ENCODE data around the gene ACACA.
A peak's percentile ranks its signal among the peaks of the same experiment; 100 is the strongest.
"Not testable (repeated sequence)": the region's sequence is repeated elsewhere in the genome, so short reads cannot be mapped to it uniquely, and the experiment has no call there.

Gene ACACA

GRCh38 chr17:37406635-37407461 lies at the start of gene ACACA, which contains the start of gene TADA2A:
ACACA (minus strand) TSS chr17:37406836; CDS start chr17:37406299, 537 bp downstream.
TADA2A (plus strand) TSS chr17:37406886; CDS start chr17:37411366, 4,480 bp downstream.
- peak within 1 kb of the TSS; percentile 85 for H3K4me3 ChIP-seq (ENCODE audit: low read depth, low read length)

GRCh38 chr17:37450112-37450511 lies 43.5 kb upstream of the ACACA start:
- H3K4me3 ChIP-seq (ENCODE audit: low read depth, low read length), result no peak overlapping the region

- H3K4me3 ChIP-seq (ENCODE audit: low read depth, low read length), result no peak overlapping the region
Observed at GRCh38 chr17:37447641-37448040, 41.0 kb upstream of the ACACA start.

GRCh38 chr17:37446027-37446426 lies 39.4 kb upstream of the ACACA start:
- H3K4me3 ChIP-seq (ENCODE audit: low read depth, low read length), result no peak overlapping the region

- H3K4me3 ChIP-seq (ENCODE audit: low read depth, low read length), result not testable (repeated sequence)
Observed at GRCh38 chr17:37441369-37442014, 34.9 kb upstream of the ACACA start.

- no peak overlapping the region for H3K4me3 ChIP-seq (ENCODE audit: low read depth, low read length)
Observed at GRCh38 chr17:37440424-37440823, 33.8 kb upstream of the ACACA start.

DNA sequence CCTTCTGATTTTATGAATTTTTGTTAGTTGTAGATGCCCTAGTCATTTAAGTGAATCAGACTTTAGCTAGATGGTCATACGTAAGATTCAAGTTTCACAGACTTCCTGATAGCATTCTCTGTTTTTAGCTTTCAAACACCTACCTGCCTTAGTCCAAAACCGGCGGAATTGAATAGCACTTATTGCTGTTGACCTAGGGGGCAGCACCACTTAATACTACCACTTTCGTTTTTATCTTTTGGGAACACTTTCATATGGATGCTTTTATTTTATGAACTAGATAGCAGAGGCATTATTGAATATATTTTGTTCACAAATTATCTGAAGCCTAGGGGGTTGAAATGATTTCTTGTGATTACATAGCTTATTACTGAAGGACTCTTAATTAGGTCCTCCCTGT lies 31.5 kb upstream of the ACACA start:
- no peak overlapping the region for H3K4me3 ChIP-seq (ENCODE audit: low read depth, low read length)

- H3K4me3 ChIP-seq (ENCODE audit: low read depth, low read length), result no peak overlapping the region
Observed at GRCh38 chr17:37432671-37433070, 26.0 kb upstream of the ACACA start.

DNA sequence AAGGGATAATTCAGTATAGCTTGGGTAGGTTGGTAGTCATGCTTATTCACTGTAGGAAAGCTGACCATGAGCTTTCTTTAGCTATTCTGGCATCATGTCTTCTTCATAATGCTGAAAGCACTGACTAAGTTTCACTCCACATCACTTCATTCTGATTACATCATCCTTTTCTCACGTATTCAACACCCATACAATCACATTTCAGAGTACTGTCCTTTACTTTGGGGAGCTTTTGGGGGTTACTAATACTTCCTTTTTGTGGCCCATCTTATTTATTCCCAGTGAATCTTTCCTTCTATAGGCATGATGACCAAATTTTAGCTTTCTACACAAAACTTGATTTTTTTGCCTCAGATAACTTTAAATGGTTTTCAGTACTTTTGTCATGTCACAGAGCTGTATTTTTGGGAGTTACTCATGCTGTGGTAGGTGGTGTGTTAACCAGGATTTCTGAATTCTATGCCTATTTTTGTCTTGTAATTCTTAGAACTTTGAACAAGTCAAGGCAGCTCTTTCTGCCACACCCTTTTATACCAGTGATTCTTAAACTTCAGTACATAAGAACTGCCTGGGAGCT lies 23.5 kb upstream of the ACACA start:
- H3K4me3 ChIP-seq (ENCODE audit: low read depth, low read length), result no peak overlapping the region

GRCh38 chr17:37429453-37429852 lies 22.8 kb upstream of the ACACA start:
- no peak overlapping the region for H3K4me3 ChIP-seq (ENCODE audit: low read depth, low read length)

- H3K4me3 ChIP-seq (ENCODE audit: low read depth, low read length), result no peak overlapping the region
Observed at GRCh38 chr17:37429039-37429438, 22.4 kb upstream of the ACACA start.

DNA sequence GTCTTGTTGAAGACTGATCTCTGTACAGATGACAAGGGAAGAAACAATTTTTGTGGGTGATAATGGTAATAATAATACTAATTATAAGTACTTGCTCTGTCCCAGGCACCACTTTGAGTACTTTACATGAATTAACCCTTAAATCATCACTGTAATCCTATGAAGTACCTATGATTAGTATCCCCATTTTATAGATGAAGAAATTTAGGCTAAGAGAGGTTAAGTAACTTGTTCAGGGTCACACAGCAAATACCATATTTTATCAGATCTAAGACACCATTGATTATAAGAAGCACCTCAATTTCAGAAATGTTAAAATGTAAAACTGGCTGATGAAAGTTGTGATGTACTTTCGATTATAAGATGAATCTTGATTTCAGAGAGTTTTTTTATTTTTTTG lies 18.6 kb upstream of the ACACA start:
- no peak overlapping the region for H3K4me3 ChIP-seq (ENCODE audit: low read depth, low read length)

DNA sequence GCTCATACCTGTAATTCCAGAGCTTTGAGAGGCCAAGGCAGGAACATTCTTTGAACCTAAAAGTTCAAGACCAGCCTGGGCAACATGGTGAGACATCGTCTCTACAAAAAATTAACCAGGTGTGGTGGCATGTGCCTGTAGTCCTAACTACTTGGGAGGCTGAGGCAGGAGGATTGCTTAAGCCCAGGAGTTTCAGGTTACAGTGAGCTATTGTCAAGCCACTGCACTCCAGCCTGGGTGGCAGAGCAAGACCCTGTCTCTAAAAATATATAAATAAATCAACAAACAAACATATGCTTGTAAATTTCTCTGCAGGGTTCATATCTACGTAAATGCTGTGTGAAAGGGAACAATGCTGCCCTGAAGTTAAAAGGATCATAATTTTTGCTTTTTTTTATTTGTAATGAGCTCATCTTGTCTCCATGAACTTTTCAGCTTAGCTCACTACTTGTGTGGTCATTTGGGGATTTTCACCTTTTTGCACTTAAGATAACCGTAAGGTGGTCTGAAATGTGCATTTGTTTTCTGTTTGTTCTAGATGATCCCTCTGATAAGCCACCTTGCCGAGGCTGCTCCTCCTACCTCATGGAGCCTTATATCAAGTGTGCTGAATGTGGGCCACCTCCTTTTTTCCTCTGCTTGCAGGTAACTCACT lies 16.5 kb upstream of the ACACA start:
- H3K4me3 ChIP-seq (ENCODE audit: low read depth, low read length), result no peak overlapping the region

DNA sequence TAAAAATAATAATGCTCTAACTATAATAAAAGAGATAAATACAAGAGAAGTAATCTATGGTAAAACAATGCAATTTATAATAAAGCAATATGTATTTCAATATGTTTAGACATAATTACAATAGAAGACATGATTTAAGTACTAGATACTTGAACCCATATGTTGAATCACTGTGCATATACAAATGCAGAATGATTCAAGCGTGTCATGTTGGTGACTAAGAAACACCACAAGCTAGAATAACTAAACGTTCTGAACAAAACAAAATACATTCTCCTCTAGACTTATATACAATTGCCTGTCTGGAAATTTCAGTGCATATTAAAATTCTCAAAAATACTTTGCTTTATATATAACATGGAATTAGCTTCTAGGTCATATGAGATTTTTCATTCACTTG lies 11.2 kb upstream of the ACACA start:
- no peak overlapping the region for H3K4me3 ChIP-seq (ENCODE audit: low read depth, low read length)

- H3K4me3 ChIP-seq (ENCODE audit: low read depth, low read length), result no peak overlapping the region
Observed at GRCh38 chr17:37413875-37414519, 7.4 kb upstream of the ACACA start.

- H3K4me3 ChIP-seq (ENCODE audit: low read depth, low read length), result no peak overlapping the region
Observed at GRCh38 chr17:37410357-37410756, 3.7 kb upstream of the ACACA start.

- H3K4me3 ChIP-seq (ENCODE audit: low read depth, low read length), result not testable (repeated sequence)
Observed at GRCh38 chr17:37408145-37408479, 1.5 kb upstream of the ACACA start.

DNA sequence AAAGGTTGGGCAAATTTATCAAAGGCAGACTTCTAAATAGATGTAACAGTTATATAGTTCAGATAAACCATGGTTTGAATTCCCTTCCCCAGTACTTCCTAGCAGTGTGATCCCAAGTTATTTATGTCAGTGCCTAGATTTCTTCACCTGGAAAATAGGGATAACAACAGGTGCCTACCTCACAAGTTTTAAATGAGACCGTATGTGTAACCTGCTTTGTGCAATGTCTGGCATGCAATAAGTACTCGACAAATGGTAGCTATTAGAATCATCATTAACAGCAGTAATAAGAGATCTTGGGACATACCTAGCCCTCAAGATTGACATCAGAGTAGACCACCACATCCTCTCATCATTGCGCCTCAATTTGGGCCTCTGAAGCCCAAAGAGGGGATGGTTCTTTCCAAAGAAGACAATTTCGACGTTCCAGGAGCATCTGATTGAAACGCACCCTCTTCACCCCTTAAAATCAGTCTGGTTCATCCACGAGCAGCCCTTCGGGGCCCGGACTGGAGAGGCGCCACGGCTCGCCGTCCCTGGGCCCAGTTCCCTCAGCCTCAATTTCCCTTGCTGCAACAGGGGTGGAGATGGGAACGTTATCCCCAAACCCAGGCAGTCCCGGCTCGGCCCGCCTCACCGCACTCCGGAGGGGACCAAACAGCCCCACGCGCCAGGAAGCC lies 541 bp downstream of the ACACA start:
- H3K4me3 ChIP-seq (ENCODE audit: low read depth, low read length), result peak overlapping the region; percentile 85

- not testable (repeated sequence) for H3K4me3 ChIP-seq (ENCODE audit: low read depth, low read length)
Observed at GRCh38 chr17:37405522-37405921, 1.1 kb downstream of the ACACA start.

DNA sequence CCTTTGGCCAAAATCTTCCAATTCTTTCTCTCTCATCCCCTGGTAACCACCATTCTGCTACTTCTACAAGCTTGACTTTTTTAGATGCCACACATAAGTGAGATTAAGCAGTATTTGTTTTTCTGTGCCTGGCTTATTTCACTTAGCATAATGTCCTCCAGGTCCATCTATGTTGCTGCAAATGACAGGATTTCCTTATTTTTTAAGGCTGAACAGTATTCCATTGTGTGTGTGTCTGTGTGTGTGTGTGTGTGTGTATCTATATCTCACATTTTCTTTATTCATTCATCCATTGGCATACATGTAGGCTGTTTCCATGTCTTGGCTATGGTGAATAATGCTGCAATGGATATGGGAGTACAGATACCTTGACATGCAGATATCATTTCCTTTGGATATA lies 6.1 kb downstream of the ACACA start:
- H3K4me3 ChIP-seq (ENCODE audit: low read depth, low read length), result no peak overlapping the region
